ENCODE data around the gene YIPF5. TPM values are rescaled to one million over a fixed set of nuclear protein-coding genes. Genes with fewer than 3 reads are reported as not detected.

YIPF5 gene
- 67.0 and 67.9 TPM in 2 replicates for total RNA-seq

GRCh38 chr5:144170276-144171024 lies at the start of gene YIPF5, which contains the start of gene KCTD16:
Gene YIPF5, minus strand, starts transcription at chr5:144170659. Its CDS starts 704 bp downstream, at chr5:144169955.
Gene KCTD16, plus strand, starts transcription at chr5:144170873.

Other genes starting within 250 kb of the YIPF5 start
- gene KCTD16, start 214 bp upstream of the YIPF5 start, total RNA-seq, result 0.14 and 0.34 TPM in 2 replicates

All from nasal cavity respiratory epithelium epithelial cell of viscerocranial mucosa (primary cell).